K562 (cell line): ENCODE results near the gene DNASE1L1. TPM values are rescaled to one million over a fixed set of nuclear protein-coding genes. Genes with fewer than 3 reads are reported as not detected.

Source experiments
- ATAC-seq: fragments of 200-7000 bp; cut with Tn5 transposase; 3 replicates; pipeline ENCODE4 v1.9.1; 2020; ENCODE audit warnings: moderate library complexity
- BruUV-seq: library from RNA; stranded (reverse); fragments of 400-500 nt; replicated peaks from 2 replicates; lab custom pipeline; 2021; lab: Mats Ljungman, UMichigan
- CTCF ChIA-PET: fragments of 300-600 bp; formaldehyde crosslinking; extraction: SDS; loops from one replicate; lab custom pipeline; 2021; ENCODE audit warnings: low intra/inter-chr PET ratio; lab: Yijun Ruan, JAX
- POLR2A ChIA-PET: fragments of 300-600, 350-650 bp; sonication (Branson Sonifier 250); formaldehyde crosslinking; extraction: SDS; loops from one replicate; lab custom pipeline; 2021; ENCODE audit warnings: antibody characterized with exemption, inconsistent platforms; lab: Yijun Ruan, JAX
- DNase-seq, 4 experiments: peaks; one replicate each; pipeline versions ENCODE4 v3.0.0 to v3.0.0-alpha.2; 2011 to 2018; ENCODE audit warnings: low spot score in 3 of 4, mixed read lengths in 3 of 4; ENCODE audit errors: extremely low read depth in 1 of 4
- FAIRE-seq: peaks from 2 replicates; lab custom pipeline; 2011; peaks lifted over from hg19 to GRCh38; lab: Jason Lieb, UNC
- H2AFZ ChIP-seq: 2 replicates; pipeline ENCODE4 v1.6.0; 2011; ENCODE audit warnings: low read depth, low read length, control low read depth, inconsistent platforms
- H3K27ac ChIP-seq: fragments of 200-600 bp; 3 replicates; pipeline ENCODE4 v1.8.0; 2011; ENCODE audit warnings: low read depth, mild to moderate bottlenecking, control low read depth, inconsistent platforms, low read length, moderate library complexity, mixed read lengths; ENCODE audit errors: extremely low read depth
- H3K27me3 ChIP-seq, 2 experiments: fragments of 300-600 bp in 1 of 2; 2 replicates in 1 of 2; 3 replicates in 1 of 2; pipeline versions ENCODE4 v1.6.0 to v1.8.0; 2011; ENCODE audit warnings: inconsistent platforms in 2 of 2, low read length in 2 of 2, mild to moderate bottlenecking in 1 of 2, mixed read lengths in 1 of 2, moderate library complexity in 1 of 2; ENCODE audit not compliant: control insufficient read depth in 2 of 2, insufficient read depth in 2 of 2
- H3K36me3 ChIP-seq: fragments of 300-600 bp; 3 replicates; pipeline ENCODE4 v1.8.0; 2011; ENCODE audit warnings: mild to moderate bottlenecking, low read length, inconsistent platforms; ENCODE audit not compliant: control insufficient read depth, insufficient read depth
- H3K4me1 ChIP-seq, 2 experiments: fragments of 200-600 bp in 1 of 2; replicated peaks in 1 of 2; 2 replicates in 1 of 2; 3 replicates in 1 of 2; pipeline versions ENCODE4 v1.5.1 to v1.8.0; 2011; ENCODE audit warnings: inconsistent platforms in 2 of 2, low read length in 2 of 2, mild to moderate bottlenecking in 1 of 2, mixed read lengths in 1 of 2, moderate library complexity in 1 of 2; ENCODE audit not compliant: control insufficient read depth in 2 of 2, insufficient read depth in 2 of 2
- H3K4me2 ChIP-seq: 2 replicates; pipeline ENCODE4 v1.6.1; 2011; ENCODE audit warnings: low read length, control low read depth, inconsistent platforms, mixed read lengths; ENCODE audit not compliant: insufficient read depth
- H3K4me3 ChIP-seq: fragments of 200-600 bp; sonication (generic), shearing (Covaris generic); 2 replicates; pipeline ENCODE4 v1.5.1; 2016; ENCODE audit warnings: control low read depth, inconsistent platforms
- H3K79me2 ChIP-seq: fragments of 200-600 bp; 3 replicates; pipeline ENCODE4 v1.8.0; 2011; ENCODE audit warnings: low read length, inconsistent platforms; ENCODE audit not compliant: control insufficient read depth, insufficient read depth
- H3K9ac ChIP-seq, 2 experiments: 2 replicates each; pipeline versions ENCODE4 v1.6.0 to v1.6.1; 2011; ENCODE audit warnings: low read depth in 2 of 2, low read length in 2 of 2, control low read depth in 1 of 2, inconsistent platforms in 1 of 2, mild to moderate bottlenecking in 1 of 2, mixed read lengths in 1 of 2; ENCODE audit not compliant: insufficient read depth in 1 of 2
- H3K9me1 ChIP-seq: one replicate; pipeline ENCODE4 v1.6.0; 2011; ENCODE audit warnings: inconsistent platforms, mild to moderate bottlenecking, low read length, moderate library complexity; ENCODE audit not compliant: control insufficient read depth, insufficient read depth
- H3K9me3 ChIP-seq: replicated peaks from 2 replicates; pipeline ENCODE4 v1.5.1; 2011; ENCODE audit warnings: low read depth, low read length, inconsistent platforms; ENCODE audit not compliant: control insufficient read depth, insufficient read depth
- H4K20me1 ChIP-seq: replicated peaks from 2 replicates; pipeline ENCODE4 v1.6.1; 2011; ENCODE audit warnings: low read length, inconsistent platforms, mixed read lengths; ENCODE audit not compliant: control insufficient read depth, insufficient read depth
- POLR2A ChIP-seq: fragments of 450-650 bp; conservative IDR thresholded peaks from 2 replicates; pipeline ENCODE4 v1.6.1; 2016
- POLR2G ChIP-seq: fragments of 200-400 bp; formaldehyde crosslinking; IDR thresholded peaks from 2 replicates; pipeline ENCODE4 v1.6.1; 2017; ENCODE audit warnings: low read depth, mild to moderate bottlenecking, antibody characterized with exemption, low read length, moderate library complexity
- RBFOX2 ChIP-seq: fragments of 200-400 bp; formaldehyde crosslinking; IDR thresholded peaks from 2 replicates; pipeline ENCODE4 v1.6.1; 2017; ENCODE audit warnings: low read depth, mild to moderate bottlenecking, low read length, moderate library complexity
- RBM22 ChIP-seq: fragments of 200-400 bp; formaldehyde crosslinking; IDR thresholded peaks from 2 replicates; pipeline ENCODE4 v1.6.1; 2018; ENCODE audit warnings: low read length, low read depth; ENCODE audit not compliant: poor library complexity, severe bottlenecking
- ZNF224 ChIP-seq: sonication (generic); formaldehyde crosslinking; IDR thresholded peaks from 2 replicates; pipeline ENCODE4 v1.8.0; 2022; ENCODE audit warnings: mild to moderate bottlenecking, missing genetic modification reagents
- ZNF696 ChIP-seq: fragments of 250-450 bp; sonication (Bioruptor Pico); conservative IDR thresholded peaks from 2 replicates; pipeline ENCODE4 v1.4.0; 2020; ENCODE audit warnings: mild to moderate bottlenecking, moderate library complexity
- WGBS: fragments of 100-300 bp; shearing (Covaris generic); methylation state at CpG from one replicate; pipeline ENCODE4 v1.1.6; 2016; ENCODE audit warnings: low coverage, mixed read lengths; ENCODE audit not compliant: insufficient coverage; ENCODE audit errors: missing lambda C conversion rate; 5-methylcytosine and 5-hydroxymethylcytosine counted together
- in situ Hi-C: fragments of 300-500 bp; cut with MboI; formaldehyde crosslinking; loops from 4 replicates; pipeline ENCODE4 v1.15.0; 2018; ENCODE audit warnings: inconsistent platforms, mixed read lengths
- intact Hi-C: fragments of 100-400 bp; cut with micrococcal nuclease; formaldehyde crosslinking; loops from 2 replicates; pipeline ENCODE4 v1.14.2; 2022
- polyA plus RNA-seq, 8 experiments: library from polyadenylated mRNA; depleted of rRNA in 4 of 8; stranded (reverse) in 5 of 8; unstranded in 3 of 8; fragments of >200 nt; fragmentation: Nextera tagmentation in 2 of 8; fragmentation: Illumina TruSeq in 1 of 8; extraction: Ambion mirVana in 2 of 8; extraction: Trizol in 1 of 8; gene quantifications; 2 replicates each; pipeline versions ENCODE4 v1.2.1 to v1.2.3, GENCODE V29; 2011 to 2014; ENCODE audit warnings: inconsistent platforms in 1 of 8, missing spikeins in 1 of 8
- total RNA-seq, 7 experiments: library from RNA; depleted of rRNA in 6 of 7; stranded (reverse); fragments of >200 nt in 6 of 7; fragmentation: Illumina TruSeq in 2 of 7; extraction: Trizol in 2 of 7; gene quantifications; 2 replicates each; pipeline versions ENCODE4 v1.2.1 to v1.2.3, GENCODE V29; 2011 to 2021; ENCODE audit warnings: low replicate concordance in 1 of 7
- TF ChIP-seq, protein P1 (sequence below): fragments of 450-650 bp; formaldehyde crosslinking; IDR thresholded peaks from 2 replicates; pipeline ENCODE4 v1.4.0; 2020; ENCODE audit warnings: mild to moderate bottlenecking, moderate library complexity

The DNASE1L1 gene
- total and polyA plus RNA-seq, 9 of the 15 experiments (the other 6 are each of a cell fraction or from before 2014, with no cell fraction given), result 0.73 to 12.6 (median 7.9) TPM

DNA sequence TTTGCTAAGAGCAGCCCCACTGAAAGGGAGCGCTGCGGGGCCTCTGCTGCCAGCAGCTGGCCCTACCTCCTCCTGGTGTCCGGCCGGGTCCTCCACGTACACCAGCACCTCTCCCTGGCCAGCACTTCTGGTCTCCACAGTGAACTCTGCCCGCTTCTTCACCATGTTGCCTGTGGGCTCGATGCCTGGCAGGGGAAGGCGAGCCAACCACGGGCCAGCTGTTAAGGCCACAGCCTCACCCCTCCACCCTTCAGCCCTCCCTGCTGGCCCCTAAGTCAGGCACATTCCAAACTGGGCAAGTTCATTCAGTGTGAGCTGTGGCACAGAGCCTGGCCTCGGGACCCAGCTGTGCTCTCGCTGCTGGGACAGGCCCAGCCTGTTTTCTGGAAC lies 42.4 kb downstream of the DNASE1L1 start:
- in situ Hi-C loops, result no loop called here
- intact Hi-C loops, result no loop called here
- WGBS, result 100% methylated on average over 5 of the region's 11 CpGs
- ChIA-PET POLR2A (no interaction called here), CTCF (no interaction called here)
- H3K27me3 ChIP-seq, result no peaks in the 10 kb centered on the region
- no peak overlapping the region for H2AFZ ChIP-seq
- H3K27ac ChIP-seq, result no peak overlapping the region
- peak overlapping the region in 1 of 2 experiments; percentile 26; a peak in 1 of 4 replicates for H3K9ac ChIP-seq
- H3K4me1 ChIP-seq, result peaks cover 10 to 65% of the 10 kb centered on the region in 2 experiments
- TF ChIP-seq ZNF696 (CRISPR knock-in tag) (no peak), ZNF224 (CRISPR knock-in tag) (no peak), RBFOX2 (peak; percentile 55), POLR2G (peak; percentile 15), POLR2A (0 out of 2 replicates have a peak, but pooled peaks have one; percentile 22), RBM22 (peak; percentile 73)
- TF ChIP-seq, protein P1, sequence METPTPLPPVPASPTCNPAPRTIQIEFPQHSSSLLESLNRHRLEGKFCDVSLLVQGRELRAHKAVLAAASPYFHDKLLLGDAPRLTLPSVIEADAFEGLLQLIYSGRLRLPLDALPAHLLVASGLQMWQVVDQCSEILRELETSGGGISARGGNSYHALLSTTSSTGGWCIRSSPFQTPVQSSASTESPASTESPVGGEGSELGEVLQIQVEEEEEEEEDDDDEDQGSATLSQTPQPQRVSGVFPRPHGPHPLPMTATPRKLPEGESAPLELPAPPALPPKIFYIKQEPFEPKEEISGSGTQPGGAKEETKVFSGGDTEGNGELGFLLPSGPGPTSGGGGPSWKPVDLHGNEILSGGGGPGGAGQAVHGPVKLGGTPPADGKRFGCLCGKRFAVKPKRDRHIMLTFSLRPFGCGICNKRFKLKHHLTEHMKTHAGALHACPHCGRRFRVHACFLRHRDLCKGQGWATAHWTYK (CRISPR knock-in tag), result no peak
- DNase-seq, result no peak
- no TSS peak for BruUV-seq
- peaks cover 68% of the 10 kb centered on the region; the same call in 2 of the 3 replicates for H3K36me3 ChIP-seq
- H3K79me2 ChIP-seq, result peaks cover 61% of the 10 kb centered on the region
- H3K9me3 ChIP-seq, result no peaks in the 10 kb centered on the region
- no peak for FAIRE-seq
- no peak for ATAC-seq
- no peak overlapping the region for H3K4me2 ChIP-seq
- no peaks in the 10 kb centered on the region for H3K9me1 ChIP-seq
- no peaks in the 10 kb centered on the region; the same call in 1 of the 2 replicates for H4K20me1 ChIP-seq
- no peak overlapping the region for H3K4me3 ChIP-seq
